ENCODE data around the gene NT5DC1.

DNA sequence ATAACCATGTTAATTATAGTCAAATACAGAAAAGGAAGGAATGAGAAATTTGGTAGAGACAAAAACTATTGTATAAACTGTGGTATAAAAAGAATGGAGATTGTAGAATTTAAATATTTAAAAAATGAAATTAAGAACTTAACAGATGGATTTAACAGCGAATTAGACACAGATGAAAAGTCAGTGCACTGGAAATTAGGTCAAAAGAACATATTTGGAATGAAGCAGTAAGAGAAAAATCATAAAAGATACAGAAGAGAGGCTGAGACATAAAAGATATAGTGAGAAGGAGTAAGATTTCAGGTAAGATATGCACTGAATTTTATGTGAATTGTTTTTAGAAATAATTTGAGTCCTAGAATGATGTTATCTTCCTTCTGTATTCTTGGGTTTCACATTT lies 139.2 kb downstream of the NT5DC1 start:
- TF ChIP-seq, protein P1, sequence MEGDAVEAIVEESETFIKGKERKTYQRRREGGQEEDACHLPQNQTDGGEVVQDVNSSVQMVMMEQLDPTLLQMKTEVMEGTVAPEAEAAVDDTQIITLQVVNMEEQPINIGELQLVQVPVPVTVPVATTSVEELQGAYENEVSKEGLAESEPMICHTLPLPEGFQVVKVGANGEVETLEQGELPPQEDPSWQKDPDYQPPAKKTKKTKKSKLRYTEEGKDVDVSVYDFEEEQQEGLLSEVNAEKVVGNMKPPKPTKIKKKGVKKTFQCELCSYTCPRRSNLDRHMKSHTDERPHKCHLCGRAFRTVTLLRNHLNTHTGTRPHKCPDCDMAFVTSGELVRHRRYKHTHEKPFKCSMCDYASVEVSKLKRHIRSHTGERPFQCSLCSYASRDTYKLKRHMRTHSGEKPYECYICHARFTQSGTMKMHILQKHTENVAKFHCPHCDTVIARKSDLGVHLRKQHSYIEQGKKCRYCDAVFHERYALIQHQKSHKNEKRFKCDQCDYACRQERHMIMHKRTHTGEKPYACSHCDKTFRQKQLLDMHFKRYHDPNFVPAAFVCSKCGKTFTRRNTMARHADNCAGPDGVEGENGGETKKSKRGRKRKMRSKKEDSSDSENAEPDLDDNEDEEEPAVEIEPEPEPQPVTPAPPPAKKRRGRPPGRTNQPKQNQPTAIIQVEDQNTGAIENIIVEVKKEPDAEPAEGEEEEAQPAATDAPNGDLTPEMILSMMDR (conservative IDR thresholded peaks at IDR 0.05), result no peak
- TF ChIP-seq ZFX (IDR thresholded peaks at IDR 0.05), result no peak
